ENCODE results near the gene FRMPD4.

- TF ChIP-seq POLR2A (IDR thresholded peaks at IDR 0.05) (no peak), CTCF (IDR thresholded peaks at IDR 0.05) (no peak)
Observed at GRCh38 chrX:12581546-12581945, 443.3 kb downstream of the FRMPD4 start.

Data from tibial nerve (tissue), 3 donors.